DOHH2 (cell line): ENCODE results near the gene DCDC2C.

Experiments used
- EZH2phosphoT487 ChIP-seq: fragments of 200-600 bp; sonication (generic); IDR thresholded peaks from 2 replicates; pipeline ENCODE4 v1.6.1; 2017; ENCODE audit warnings: borderline replicate concordance, mild to moderate bottlenecking, antibody characterized with exemption, low read length, moderate library complexity, mixed read lengths
- TF ChIP-seq, protein P1 (sequence below): fragments of 200-600 bp; sonication (generic); IDR thresholded peaks from one replicate; pipeline ENCODE4 v1.5.1; 2014; ENCODE audit warnings: antibody characterized with exemption, mild to moderate bottlenecking, low read depth, low read length; ENCODE audit not compliant: poor library complexity, severe bottlenecking

DNA sequence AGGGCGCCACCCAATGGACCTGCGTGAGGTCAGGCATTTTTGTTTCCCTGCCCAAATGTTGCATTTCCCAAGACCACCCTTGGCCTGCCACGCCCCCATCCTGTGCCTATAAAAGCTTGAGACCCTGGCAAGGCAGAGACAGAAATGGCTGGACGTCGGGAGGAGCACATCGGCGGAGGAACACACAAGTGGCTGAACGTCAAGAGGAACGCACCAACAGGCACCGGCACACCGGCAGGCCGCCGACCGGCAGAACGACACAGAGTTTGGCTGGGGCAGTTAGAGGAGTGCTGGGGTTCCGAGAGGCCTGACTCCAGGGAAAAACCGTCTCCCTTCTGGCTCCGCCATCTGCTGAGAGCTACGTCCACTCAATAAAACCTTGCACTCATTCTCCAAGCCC lies 35.9 kb downstream of the DCDC2C start:
- TF ChIP-seq, protein P1, sequence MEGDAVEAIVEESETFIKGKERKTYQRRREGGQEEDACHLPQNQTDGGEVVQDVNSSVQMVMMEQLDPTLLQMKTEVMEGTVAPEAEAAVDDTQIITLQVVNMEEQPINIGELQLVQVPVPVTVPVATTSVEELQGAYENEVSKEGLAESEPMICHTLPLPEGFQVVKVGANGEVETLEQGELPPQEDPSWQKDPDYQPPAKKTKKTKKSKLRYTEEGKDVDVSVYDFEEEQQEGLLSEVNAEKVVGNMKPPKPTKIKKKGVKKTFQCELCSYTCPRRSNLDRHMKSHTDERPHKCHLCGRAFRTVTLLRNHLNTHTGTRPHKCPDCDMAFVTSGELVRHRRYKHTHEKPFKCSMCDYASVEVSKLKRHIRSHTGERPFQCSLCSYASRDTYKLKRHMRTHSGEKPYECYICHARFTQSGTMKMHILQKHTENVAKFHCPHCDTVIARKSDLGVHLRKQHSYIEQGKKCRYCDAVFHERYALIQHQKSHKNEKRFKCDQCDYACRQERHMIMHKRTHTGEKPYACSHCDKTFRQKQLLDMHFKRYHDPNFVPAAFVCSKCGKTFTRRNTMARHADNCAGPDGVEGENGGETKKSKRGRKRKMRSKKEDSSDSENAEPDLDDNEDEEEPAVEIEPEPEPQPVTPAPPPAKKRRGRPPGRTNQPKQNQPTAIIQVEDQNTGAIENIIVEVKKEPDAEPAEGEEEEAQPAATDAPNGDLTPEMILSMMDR: no peak
- TF ChIP-seq EZH2phosphoT487: no peak
